CD4-positive, alpha-beta T cell treated with Interleukin-2 at 100 ng/mL for 4 hours (primary cell): ENCODE data around the gene RND1.

ENCODE experiments used
- DNase-seq: peaks from one replicate; pipeline ENCODE4 v3.0.0-alpha.2; 2020; ENCODE audit warnings: low spot score

RND1 gene

DNA sequence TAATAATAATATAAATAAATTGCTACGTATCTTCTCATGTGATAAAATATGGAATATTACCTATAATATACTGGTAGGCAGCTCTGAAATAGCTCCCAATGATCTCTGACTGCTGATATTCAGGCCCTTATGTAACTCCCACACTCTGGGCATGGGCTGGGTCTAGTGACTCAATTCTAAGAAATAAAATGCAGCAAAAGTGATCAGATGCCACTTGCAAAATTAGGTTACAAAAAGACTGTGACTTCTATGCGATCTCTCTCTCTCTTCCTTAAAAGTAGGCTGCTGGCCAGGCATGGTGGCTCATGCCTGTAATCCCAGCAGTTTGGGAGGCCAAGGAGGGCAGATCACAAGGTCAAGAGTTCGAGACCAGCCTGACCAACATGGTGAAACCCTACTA, 57.7 kb downstream of the RND1 start:
- DNase-seq = no peak
